ENCODE measurements around the gene BABAM2. TPM values are rescaled to one million over a fixed set of nuclear protein-coding genes. Genes with fewer than 3 reads are reported as not detected.

BABAM2 gene
- total and polyA plus RNA-seq, 10 of the 15 experiments (the other 5 are each of a cell fraction or from before 2014, with no cell fraction given) = 30.7 to 59.9 (median 44.5) TPM

- TF ChIP-seq RUNX3 (IDR thresholded peaks at IDR 0.05; ENCODE audit: low read length) (no peak), PRDM15 (CRISPR knock-in tag; IDR thresholded peaks at IDR 0.05) (no peak), HSF1 (IDR thresholded peaks at IDR 0.05; ENCODE audit: low read depth, low read length) (no peak), E2F4 (IDR thresholded peaks at IDR 0.05; ENCODE audit: low read depth, low read length) (no peak), ASH2L (IDR thresholded peaks at IDR 0.05; ENCODE audit: borderline replicate concordance, low read depth) (no peak; the same call in 1 of the 2 replicates), POLR2AphosphoS5 (IDR thresholded peaks at IDR 0.05; ENCODE audit: low read length) (peak; percentile 62; the same call in 1 of the 2 replicates), GATAD2B (conservative IDR thresholded peaks at IDR 0.05; ENCODE audit: low read depth) (no peak), SIN3A (IDR thresholded peaks at IDR 0.05; ENCODE audit: low read depth, low read length) (no peak; the same call in 1 of the 2 replicates), MEF2A (IDR thresholded peaks at IDR 0.05; ENCODE audit: insufficient read depth, low read depth, low read length) (no peak), MEF2B (IDR thresholded peaks at IDR 0.05; ENCODE audit: partially characterized antibody, poor library complexity, severe bottlenecking) (peak; percentile 28), CREM (IDR thresholded peaks at IDR 0.05; ENCODE audit: low read depth) (peak; percentile 100), TCF12 (IDR thresholded peaks at IDR 0.05; ENCODE audit: low read depth, low read length) (no peak)
- TF ChIP-seq, protein P1, sequence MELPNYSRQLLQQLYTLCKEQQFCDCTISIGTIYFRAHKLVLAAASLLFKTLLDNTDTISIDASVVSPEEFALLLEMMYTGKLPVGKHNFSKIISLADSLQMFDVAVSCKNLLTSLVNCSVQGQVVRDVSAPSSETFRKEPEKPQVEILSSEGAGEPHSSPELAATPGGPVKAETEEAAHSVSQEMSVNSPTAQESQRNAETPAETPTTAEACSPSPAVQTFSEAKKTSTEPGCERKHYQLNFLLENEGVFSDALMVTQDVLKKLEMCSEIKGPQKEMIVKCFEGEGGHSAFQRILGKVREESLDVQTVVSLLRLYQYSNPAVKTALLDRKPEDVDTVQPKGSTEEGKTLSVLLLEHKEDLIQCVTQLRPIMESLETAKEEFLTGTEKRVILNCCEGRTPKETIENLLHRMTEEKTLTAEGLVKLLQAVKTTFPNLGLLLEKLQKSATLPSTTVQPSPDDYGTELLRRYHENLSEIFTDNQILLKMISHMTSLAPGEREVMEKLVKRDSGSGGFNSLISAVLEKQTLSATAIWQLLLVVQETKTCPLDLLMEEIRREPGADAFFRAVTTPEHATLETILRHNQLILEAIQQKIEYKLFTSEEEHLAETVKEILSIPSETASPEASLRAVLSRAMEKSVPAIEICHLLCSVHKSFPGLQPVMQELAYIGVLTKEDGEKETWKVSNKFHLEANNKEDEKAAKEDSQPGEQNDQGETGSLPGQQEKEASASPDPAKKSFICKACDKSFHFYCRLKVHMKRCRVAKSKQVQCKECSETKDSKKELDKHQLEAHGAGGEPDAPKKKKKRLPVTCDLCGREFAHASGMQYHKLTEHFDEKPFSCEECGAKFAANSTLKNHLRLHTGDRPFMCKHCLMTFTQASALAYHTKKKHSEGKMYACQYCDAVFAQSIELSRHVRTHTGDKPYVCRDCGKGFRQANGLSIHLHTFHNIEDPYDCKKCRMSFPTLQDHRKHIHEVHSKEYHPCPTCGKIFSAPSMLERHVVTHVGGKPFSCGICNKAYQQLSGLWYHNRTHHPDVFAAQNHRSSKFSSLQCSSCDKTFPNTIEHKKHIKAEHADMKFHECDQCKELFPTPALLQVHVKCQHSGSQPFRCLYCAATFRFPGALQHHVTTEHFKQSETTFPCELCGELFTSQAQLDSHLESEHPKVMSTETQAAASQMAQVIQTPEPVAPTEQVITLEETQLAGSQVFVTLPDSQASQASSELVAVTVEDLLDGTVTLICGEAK (IDR thresholded peaks at IDR 0.05; ENCODE audit: borderline replicate concordance) = peak; percentile 83
- TF ChIP-seq, protein P2, sequence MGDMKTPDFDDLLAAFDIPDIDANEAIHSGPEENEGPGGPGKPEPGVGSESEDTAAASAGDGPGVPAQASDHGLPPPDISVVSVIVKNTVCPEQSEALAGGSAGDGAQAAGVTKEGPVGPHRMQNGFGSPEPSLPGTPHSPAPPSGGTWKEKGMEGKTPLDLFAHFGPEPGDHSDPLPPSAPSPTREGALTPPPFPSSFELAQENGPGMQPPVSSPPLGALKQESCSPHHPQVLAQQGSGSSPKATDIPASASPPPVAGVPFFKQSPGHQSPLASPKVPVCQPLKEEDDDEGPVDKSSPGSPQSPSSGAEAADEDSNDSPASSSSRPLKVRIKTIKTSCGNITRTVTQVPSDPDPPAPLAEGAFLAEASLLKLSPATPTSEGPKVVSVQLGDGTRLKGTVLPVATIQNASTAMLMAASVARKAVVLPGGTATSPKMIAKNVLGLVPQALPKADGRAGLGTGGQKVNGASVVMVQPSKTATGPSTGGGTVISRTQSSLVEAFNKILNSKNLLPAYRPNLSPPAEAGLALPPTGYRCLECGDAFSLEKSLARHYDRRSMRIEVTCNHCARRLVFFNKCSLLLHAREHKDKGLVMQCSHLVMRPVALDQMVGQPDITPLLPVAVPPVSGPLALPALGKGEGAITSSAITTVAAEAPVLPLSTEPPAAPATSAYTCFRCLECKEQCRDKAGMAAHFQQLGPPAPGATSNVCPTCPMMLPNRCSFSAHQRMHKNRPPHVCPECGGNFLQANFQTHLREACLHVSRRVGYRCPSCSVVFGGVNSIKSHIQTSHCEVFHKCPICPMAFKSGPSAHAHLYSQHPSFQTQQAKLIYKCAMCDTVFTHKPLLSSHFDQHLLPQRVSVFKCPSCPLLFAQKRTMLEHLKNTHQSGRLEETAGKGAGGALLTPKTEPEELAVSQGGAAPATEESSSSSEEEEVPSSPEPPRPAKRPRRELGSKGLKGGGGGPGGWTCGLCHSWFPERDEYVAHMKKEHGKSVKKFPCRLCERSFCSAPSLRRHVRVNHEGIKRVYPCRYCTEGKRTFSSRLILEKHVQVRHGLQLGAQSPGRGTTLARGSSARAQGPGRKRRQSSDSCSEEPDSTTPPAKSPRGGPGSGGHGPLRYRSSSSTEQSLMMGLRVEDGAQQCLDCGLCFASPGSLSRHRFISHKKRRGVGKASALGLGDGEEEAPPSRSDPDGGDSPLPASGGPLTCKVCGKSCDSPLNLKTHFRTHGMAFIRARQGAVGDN (IDR thresholded peaks at IDR 0.05) = peak; percentile 23; the same call in 1 of the 2 replicates
Measured at GRCh38 chr2:27890924-27891672, 569 bp downstream of the BABAM2 start (continued).
